Activated effector memory CD4-positive, alpha-beta T cell treated with anti-CD3 and anti-CD28 coated beads, Interleukin-2, amount 50 U/mL, for 16 hours (primary cell): ENCODE data around the gene AKAP10.
"Not testable (repeated sequence)": the region's sequence is repeated elsewhere in the genome, so short reads cannot be mapped to it uniquely, and the experiment has no call there.

Experiments
- DNase-seq: peaks from one replicate; pipeline ENCODE4 v3.0.0-alpha.2; 2020

Gene AKAP10

GRCh38 chr17:19977293-19978208, at the start of gene AKAP10:
Gene AKAP10 (minus strand): TSS chr17:19977828. CDS start chr17:19977679, 149 bp downstream.
- DNase-seq, result peak; percentile 98

DNA sequence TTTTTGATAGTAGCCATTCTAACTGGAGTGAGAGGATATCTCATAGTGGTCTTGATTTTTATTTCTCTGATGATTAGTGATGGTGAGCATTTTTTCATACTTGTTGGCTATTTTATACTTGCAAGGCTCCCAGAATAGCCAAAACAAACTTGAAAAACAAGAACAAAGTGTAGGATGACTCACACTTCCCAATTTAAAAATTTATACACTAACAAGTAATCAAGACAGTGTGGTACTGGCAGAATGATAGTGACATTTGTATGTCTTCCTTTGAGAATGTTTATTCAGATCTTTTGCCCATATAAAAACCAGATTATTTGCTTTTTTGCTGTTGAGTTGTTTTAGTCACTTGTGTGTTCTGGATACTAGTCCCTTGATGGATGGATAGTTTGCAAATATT, 49.3 kb upstream of the AKAP10 start:
- DNase-seq, result no peak

- DNase-seq, result no peak
Measured at GRCh38 chr17:20022701-20023100, 45.1 kb upstream of the AKAP10 start.

DNA sequence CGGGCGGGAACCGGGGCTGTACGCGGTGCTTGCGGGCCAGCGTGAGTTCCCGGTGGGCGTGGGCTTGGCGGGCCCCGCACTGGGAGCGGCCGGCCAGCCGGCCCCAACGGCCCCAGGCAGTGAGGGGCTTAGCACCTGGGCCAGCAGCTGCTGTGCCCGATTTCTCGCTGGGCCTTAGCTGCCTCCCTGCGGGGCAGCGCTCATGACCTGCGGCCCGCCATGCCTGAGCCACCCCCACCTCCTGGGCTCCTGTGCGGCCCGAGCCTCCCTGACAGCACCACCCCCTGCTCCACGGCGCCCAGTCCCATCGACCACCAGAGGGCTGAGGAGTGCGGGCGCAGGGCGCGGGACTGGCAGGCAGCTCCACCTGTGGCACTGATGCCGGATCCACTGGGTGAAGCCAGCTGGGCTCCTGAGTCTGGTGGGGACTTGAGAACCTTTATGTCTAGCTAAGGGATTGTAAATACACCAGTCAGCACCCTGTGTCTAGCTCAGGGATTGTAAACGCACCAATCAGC, 38.9 kb upstream of the AKAP10 start:
- DNase-seq, result not testable (repeated sequence)

- DNase-seq, result no peak
Measured at GRCh38 chr17:20012017-20012536, 34.4 kb upstream of the AKAP10 start.

DNA sequence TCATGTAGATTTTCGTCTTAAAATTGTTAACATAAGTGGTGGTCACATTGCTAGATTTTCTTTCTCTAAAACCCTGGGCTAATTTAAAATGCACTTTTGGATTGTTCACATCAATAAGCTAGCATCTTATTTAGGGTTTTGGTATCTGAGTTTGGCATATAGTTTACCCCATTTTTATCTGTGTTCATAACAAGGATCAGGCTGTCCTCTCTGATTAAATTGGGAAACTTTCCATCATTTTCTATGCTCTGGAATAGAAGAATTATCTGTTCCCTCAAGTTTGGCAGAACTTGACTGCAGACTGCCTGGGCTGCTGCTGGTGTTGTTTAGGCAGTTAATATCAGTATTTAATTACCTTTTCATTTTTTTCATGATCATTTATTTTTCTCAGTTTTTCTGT, 33.3 kb upstream of the AKAP10 start:
- DNase-seq, result no peak

- no peak for DNase-seq
Measured at GRCh38 chr17:20010099-20010863, 32.7 kb upstream of the AKAP10 start.

- peak; percentile 95 for DNase-seq
Measured at GRCh38 chr17:20009302-20010098, 31.9 kb upstream of the AKAP10 start, which contains the start of gene SPECC1. Gene SPECC1 (plus strand): TSS chr17:20009359. CDS start chr17:20096652, 87,293 bp downstream.

- DNase-seq, result no peak
Measured at GRCh38 chr17:20009052-20009301, 31.3 kb upstream of the AKAP10 start.

GRCh38 chr17:20008242-20009051, 30.8 kb upstream of the AKAP10 start:
- peak; percentile 66 for DNase-seq

- DNase-seq, result no peak
Measured at GRCh38 chr17:19996502-19996901, 18.9 kb upstream of the AKAP10 start.

GRCh38 chr17:19996086-19996485, 18.5 kb upstream of the AKAP10 start:
- no peak for DNase-seq

GRCh38 chr17:19992803-19993713, 15.4 kb upstream of the AKAP10 start:
- peak; percentile 89 for DNase-seq

DNA sequence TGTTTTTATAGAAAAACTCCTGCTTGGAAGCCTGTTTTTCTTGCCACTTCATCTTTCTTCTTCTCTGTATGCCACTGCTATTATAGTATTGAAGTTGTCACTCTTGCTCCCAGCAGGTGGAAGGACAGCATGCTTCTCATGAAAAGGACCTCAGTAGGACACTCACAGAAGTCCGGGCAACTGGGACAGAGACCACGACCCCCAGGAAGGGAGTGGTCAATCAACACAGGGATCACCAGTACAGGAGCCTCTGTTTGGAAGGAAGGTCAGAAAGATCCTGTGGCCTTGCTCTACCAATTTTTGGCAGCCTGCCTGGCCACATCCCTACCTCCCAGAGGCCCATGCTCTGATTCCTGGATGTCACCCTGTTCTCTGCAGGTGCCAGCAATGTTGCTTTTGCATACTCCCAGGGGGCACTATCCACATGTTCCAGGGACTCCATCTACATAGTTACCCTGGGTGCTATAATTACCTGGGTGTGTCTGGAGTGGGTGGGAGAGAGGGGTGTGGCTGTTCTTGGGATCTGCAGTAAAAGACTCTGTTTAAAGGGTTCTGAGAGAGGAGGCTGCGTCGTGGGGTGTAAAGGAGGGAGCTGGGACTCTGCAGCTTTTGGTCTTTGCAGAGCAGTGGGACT, 13.7 kb upstream of the AKAP10 start:
- no peak for DNase-seq

- DNase-seq, result no peak
Measured at GRCh38 chr17:19987897-19988296, 10.3 kb upstream of the AKAP10 start.

DNA sequence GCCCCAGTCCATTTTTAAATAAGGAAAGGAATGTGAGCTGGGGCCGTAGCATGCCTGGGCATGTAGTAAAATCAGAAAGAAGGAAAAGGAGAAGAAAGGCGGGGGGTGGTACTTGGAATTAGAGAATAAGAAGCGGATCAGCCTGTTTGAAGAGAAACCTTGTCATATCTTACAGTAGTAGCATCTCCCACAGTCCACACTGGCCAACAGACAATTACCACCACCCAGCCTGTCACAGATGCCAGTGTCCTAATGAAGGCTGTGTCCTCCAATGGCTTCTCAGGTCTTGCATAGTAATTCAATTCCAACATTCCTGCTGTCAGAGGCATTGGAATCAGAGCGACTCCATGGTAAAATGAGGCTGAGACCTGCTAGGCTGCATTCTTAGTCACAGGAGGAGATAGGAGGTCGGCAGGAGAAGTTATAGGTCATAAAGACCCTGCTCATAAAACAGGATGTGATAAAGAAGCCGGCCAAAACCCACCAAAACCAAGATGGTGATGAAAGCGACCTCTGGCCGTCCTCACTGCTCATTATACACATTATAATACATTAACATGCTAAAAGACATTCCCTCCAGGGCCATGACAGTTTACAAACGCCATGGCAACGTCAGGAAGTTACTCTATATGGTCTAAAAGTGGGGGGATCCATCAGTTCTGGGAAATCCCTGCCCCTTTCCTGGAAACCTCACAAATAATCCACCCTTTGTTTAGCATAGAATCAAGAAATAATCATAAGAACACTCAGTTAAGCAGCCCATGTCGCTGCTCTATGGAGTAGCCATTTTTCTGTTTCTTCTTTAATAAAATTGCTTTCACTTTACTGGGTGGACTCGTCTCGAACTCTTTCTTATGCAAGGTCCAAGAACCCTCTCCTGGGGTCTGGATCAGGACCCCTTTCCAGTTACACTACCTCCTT, 9.6 kb upstream of the AKAP10 start:
- DNase-seq, result no peak

DNA sequence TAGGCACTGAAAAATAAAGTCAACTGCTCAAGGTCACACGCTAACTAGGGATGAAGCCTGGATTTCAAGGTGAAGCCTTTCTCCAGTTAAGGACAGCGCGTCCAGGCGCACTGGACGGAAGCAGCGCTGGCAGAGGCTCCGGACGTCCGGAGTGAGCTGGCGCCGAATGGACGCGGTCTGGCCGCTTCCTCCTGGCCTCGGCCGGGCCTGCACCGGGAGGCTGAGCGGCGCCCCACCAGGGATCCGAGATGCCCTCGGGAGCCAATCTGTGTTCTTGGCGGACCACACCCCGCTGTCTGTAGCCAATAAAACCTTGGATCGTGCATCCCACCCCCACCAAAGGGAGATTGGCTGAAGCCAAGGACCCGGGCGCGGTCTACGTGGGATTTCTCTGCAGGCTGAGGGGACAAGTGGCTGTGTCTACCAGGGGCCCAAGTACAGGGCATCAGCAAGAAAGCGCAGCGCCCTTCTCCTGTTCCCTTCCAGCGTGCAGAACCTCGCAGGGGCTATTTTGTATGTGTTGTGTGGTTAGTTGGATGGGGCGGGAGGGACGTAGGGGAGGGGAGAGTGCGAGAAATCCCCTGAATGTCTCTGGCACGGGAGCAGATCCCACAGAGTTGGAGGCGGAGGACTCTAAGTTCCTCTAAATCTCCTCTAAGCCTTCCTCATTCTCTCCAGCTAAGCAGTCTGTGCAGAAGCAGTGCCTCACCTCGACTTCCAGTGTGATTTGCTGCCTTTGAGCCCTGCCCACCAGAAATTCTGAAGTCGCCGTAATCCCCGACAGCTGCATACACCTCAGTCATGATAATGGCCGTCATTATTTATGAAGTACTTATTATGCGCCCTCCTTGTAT, 2.5 kb upstream of the AKAP10 start:
- no peak for DNase-seq

- no peak for DNase-seq
Measured at GRCh38 chr17:19978805-19979211, 1.2 kb upstream of the AKAP10 start.
